ENCODE measurements around the gene CRACDL. TPM values are rescaled to one million over a fixed set of nuclear protein-coding genes. Genes with fewer than 3 reads are reported as not detected.

The CRACDL gene
- total and polyA plus RNA-seq, 2 donors (not counting 1 experiment from before 2014, with no cell fraction given) = 0.25 TPM; not detected in 1

GRCh38 chr2:98914713-98915580 lies 21.1 kb downstream of the CRACDL start:
- H3K9me3 ChIP-seq (ENCODE audit: control extremely low read depth in 1 of 3, control insufficient read depth in 2 of 3, insufficient read depth in 1 of 3, low read length in 2 of 3) = no peaks in the 10 kb centered on the region
- CTCF ChIA-PET = no interaction called here
- H4K20me1 ChIP-seq (ENCODE audit: control insufficient read depth, insufficient read depth, low read length, poor library complexity, severe bottlenecking) = no peaks in the 10 kb centered on the region
- no peak overlapping the region for H3K27ac ChIP-seq (ENCODE audit: low read length in 2 of 2)
- POLR2A ChIA-PET = no interaction called here
- H3K4me3 ChIP-seq (ENCODE audit: control extremely low read depth in 1 of 5, extremely low read depth in 1 of 5, insufficient read depth in 1 of 5, low read depth in 2 of 5, low read length in 4 of 5) = no peak overlapping the region
- Mint-ChIP-seq H3K4me3 (no peak overlapping the region), H3K27ac (no peak overlapping the region), H3K27me3 (peaks cover 29% of the 10 kb centered on the region), H3K4me1 (peaks cover under 1% of the 10 kb centered on the region), H3K9me3 (ENCODE audit: insufficient read depth) (no peaks in the 10 kb centered on the region)
- H2AFZ ChIP-seq (ENCODE audit: insufficient read depth, low read depth, low read length, poor library complexity, severe bottlenecking) = no peak overlapping the region
- H3K79me2 ChIP-seq (ENCODE audit: control insufficient read depth, insufficient read depth, low read length) = no peaks in the 10 kb centered on the region
- H3K4me1 ChIP-seq (ENCODE audit: control insufficient read depth in 2 of 2, insufficient read depth in 2 of 2, low read length in 2 of 2) = peaks cover 0 to under 1% of the 10 kb centered on the region in 2 donors
- H3K36me3 ChIP-seq (replicated peaks in 1 of 2; ENCODE audit: control extremely low read depth in 1 of 2, control insufficient read depth in 1 of 2, extremely low read depth in 1 of 2, insufficient read depth in 2 of 2, low read length in 1 of 2) = no peaks in the 10 kb centered on the region
- 79% methylated on average over 7 of the region's 10 CpGs for WGBS (ENCODE audit: insufficient coverage)
- peaks cover 0 to 3% (median 1%) of the 10 kb centered on the region in 4 experiments for H3K27me3 ChIP-seq (replicated peaks in 1 of 4; ENCODE audit: control extremely low read depth in 1 of 4, control insufficient read depth in 3 of 4, insufficient read depth in 4 of 4, low read length in 3 of 4)
- TF ChIP-seq, protein P1, sequence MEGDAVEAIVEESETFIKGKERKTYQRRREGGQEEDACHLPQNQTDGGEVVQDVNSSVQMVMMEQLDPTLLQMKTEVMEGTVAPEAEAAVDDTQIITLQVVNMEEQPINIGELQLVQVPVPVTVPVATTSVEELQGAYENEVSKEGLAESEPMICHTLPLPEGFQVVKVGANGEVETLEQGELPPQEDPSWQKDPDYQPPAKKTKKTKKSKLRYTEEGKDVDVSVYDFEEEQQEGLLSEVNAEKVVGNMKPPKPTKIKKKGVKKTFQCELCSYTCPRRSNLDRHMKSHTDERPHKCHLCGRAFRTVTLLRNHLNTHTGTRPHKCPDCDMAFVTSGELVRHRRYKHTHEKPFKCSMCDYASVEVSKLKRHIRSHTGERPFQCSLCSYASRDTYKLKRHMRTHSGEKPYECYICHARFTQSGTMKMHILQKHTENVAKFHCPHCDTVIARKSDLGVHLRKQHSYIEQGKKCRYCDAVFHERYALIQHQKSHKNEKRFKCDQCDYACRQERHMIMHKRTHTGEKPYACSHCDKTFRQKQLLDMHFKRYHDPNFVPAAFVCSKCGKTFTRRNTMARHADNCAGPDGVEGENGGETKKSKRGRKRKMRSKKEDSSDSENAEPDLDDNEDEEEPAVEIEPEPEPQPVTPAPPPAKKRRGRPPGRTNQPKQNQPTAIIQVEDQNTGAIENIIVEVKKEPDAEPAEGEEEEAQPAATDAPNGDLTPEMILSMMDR (IDR thresholded peaks at IDR 0.05) = no peak
- TF ChIP-seq EZH2 (IDR thresholded peaks at IDR 0.05; ENCODE audit: borderline replicate concordance, insufficient read depth, low read depth, low read length, poor library complexity, severe bottlenecking) = no peak
- intact Hi-C loops (cut with micrococcal nuclease) = no loop called here
- ATAC-seq (ENCODE audit: low read depth) (no peak), DNase-seq (no peak)
- no peak overlapping the region for H3K4me2 ChIP-seq (replicated peaks; ENCODE audit: low read depth, low read length, poor library complexity, severe bottlenecking)
- H3K9ac ChIP-seq (ENCODE audit: low read length) = no peak overlapping the region

All from B cell (primary cell).